ENCODE data around the gene BCKDHB.

GRCh38 chr6:80156221-80156620 is 49.8 kb downstream of the BCKDHB start:
- TF ChIP-seq CTCF (conservative IDR thresholded peaks at IDR 0.05; ENCODE audit: low read depth in 2 of 2) (no peak), REST (IDR thresholded peaks at IDR 0.05; ENCODE audit: unreplicated experiment) (no peak), POLR2AphosphoS5 (IDR thresholded peaks at IDR 0.05; ENCODE audit: low read depth) (no peak), EZH2phosphoT487 (IDR thresholded peaks at IDR 0.05; ENCODE audit: unreplicated experiment) (no peak), STAT1 (IDR thresholded peaks at IDR 0.05; ENCODE audit: unreplicated experiment) (no peak), CREB1 (CRISPR knock-in tag; IDR thresholded peaks at IDR 0.05; ENCODE audit: low read depth) (no peak), EZH2 (IDR thresholded peaks at IDR 0.05; ENCODE audit: low read depth, unreplicated experiment) (no peak), JUNB (IDR thresholded peaks at IDR 0.05; ENCODE audit: unreplicated experiment) (no peak), ETS1 (IDR thresholded peaks at IDR 0.05) (no peak), ZNF462 (CRISPR knock-in tag; IDR thresholded peaks at IDR 0.05) (no peak), ZNF114 (CRISPR knock-in tag; IDR thresholded peaks at IDR 0.05) (no peak)
